ENCODE data around the gene PRKCE. TPM values are rescaled to one million over a fixed set of nuclear protein-coding genes. Genes with fewer than 3 reads are reported as not detected.

PRKCE gene
- total and polyA plus RNA-seq, 2 donors, result 3.2 to 3.3 TPM

- H3K4me1 ChIP-seq (ENCODE audit: control insufficient read depth in 2 of 2, insufficient read depth in 2 of 2, low read length in 2 of 2), result no peaks in the 10 kb centered on the region
- H3K9me3 ChIP-seq (ENCODE audit: control insufficient read depth in 2 of 2, insufficient read depth in 1 of 2, low read length in 1 of 2), result no peaks in the 10 kb centered on the region
- no peaks in the 10 kb centered on the region for H3K27me3 ChIP-seq (ENCODE audit: control insufficient read depth in 2 of 2, insufficient read depth in 1 of 2, low read length in 1 of 2)
- no peak for DNase-seq (ENCODE audit: low read depth in 6 of 9, low spot score in 9 of 9)
- WGBS, result 96% methylated on average over 1 of the region's 1 CpG
- H3K4me3 ChIP-seq (ENCODE audit: low read length in 2 of 2), result no peak overlapping the region
- no peak overlapping the region for H3K27ac ChIP-seq (ENCODE audit: low read depth in 1 of 2, low read length in 1 of 2)
- no peaks in the 10 kb centered on the region for H3K36me3 ChIP-seq (ENCODE audit: control insufficient read depth in 2 of 2, insufficient read depth in 2 of 2, low read length in 1 of 2)
These were observed 374.2 kb downstream of the PRKCE start for GRCh38 chr2:46025676-46026075.

DNA sequence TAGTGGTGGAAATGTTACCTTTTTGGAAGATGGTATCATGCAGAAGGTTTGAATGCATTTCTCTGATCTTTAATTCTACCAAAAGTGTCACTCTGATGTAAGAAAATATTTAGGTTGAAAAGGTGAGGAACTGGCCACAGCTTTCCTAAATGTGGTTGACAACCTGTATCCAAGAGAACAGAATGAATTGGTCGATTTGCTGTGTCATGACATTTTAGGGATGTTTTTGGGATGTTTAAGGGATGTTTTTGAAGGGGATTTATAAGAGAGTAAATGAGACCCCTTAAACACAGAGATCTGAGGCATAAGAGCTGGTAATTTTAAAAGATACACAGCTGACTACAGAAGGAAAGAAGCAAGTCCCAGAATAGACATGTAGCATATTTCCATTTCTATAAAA, 375.0 kb downstream of the PRKCE start:
- Histone ChIP-seq H3K4me1 (ENCODE audit: control insufficient read depth in 2 of 2, insufficient read depth in 2 of 2, low read length in 2 of 2) (no peaks in the 10 kb centered on the region), H3K4me3 (ENCODE audit: low read length in 2 of 2) (no peak overlapping the region), H3K36me3 (ENCODE audit: control insufficient read depth in 2 of 2, insufficient read depth in 2 of 2, low read length in 1 of 2) (no peaks in the 10 kb centered on the region), H3K9me3 (ENCODE audit: control insufficient read depth in 2 of 2, insufficient read depth in 1 of 2, low read length in 1 of 2) (no peaks in the 10 kb centered on the region), H3K27me3 (ENCODE audit: control insufficient read depth in 2 of 2, insufficient read depth in 1 of 2, low read length in 1 of 2) (no peaks in the 10 kb centered on the region), H3K27ac (ENCODE audit: low read depth in 1 of 2, low read length in 1 of 2) (no peak overlapping the region)
- no peak for DNase-seq (ENCODE audit: low read depth in 6 of 9, low spot score in 9 of 9)
- WGBS, result 93% methylated on average over 1 of the region's 1 CpG

DNA sequence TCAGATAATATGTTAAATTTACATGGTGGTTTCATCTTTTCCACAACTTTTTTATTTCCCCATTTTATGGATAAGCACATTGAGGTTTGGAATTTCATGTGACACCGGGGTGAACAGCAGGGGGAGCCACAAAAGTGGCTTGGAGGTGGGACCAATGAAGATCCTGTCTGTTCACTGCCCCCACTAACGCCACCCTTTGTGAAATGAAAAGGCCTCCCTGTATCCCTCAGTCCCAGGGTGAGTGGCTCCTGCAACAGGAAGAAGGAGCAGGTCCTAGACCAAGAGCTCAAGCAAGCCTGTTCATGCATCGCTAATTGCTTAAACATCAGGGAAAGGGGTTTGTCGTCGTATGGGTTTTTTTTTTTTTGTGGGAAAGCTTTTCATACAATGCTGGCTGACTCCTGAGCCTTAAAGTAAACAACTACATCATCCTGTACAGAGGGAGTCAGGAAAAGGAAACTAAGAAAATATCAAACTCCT, 377.9 kb downstream of the PRKCE start:
- Histone ChIP-seq H3K9me3 (ENCODE audit: control insufficient read depth in 2 of 2, insufficient read depth in 1 of 2, low read length in 1 of 2) (no peaks in the 10 kb centered on the region), H3K4me1 (ENCODE audit: control insufficient read depth in 2 of 2, insufficient read depth in 2 of 2, low read length in 2 of 2) (no peaks in the 10 kb centered on the region), H3K27me3 (ENCODE audit: control insufficient read depth in 2 of 2, insufficient read depth in 1 of 2, low read length in 1 of 2) (no peaks in the 10 kb centered on the region), H3K4me3 (ENCODE audit: low read length in 2 of 2) (no peak overlapping the region), H3K36me3 (ENCODE audit: control insufficient read depth in 2 of 2, insufficient read depth in 2 of 2, low read length in 1 of 2) (no peaks in the 10 kb centered on the region), H3K27ac (ENCODE audit: low read depth in 1 of 2, low read length in 1 of 2) (no peak overlapping the region)
- 84% methylated on average over 5 of the region's 5 CpGs for WGBS
- no peak for DNase-seq (ENCODE audit: low read depth in 6 of 9, low spot score in 9 of 9)

DNA sequence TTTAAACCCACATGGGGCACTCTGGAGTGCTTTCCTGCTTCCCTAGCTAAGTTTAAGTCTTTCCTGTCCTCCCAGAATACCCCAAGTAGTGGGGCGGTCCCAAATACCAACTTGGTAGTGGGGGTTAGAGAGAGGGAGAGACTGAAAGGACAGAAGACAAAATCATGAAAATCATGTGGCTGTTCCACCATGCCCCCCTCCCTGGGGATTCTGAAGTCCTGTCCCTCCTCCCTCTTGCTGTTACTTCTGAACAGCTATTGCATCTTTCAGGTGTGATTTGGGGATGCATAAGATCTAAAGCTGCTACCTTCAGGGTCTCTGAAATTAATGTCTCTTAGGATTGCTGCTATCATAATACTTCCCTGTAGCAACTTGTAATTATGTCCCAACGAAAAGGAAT, 378.9 kb downstream of the PRKCE start:
- H3K27ac ChIP-seq (ENCODE audit: low read depth in 1 of 2, low read length in 1 of 2), result no peak overlapping the region
- H3K27me3 ChIP-seq (ENCODE audit: control insufficient read depth in 2 of 2, insufficient read depth in 1 of 2, low read length in 1 of 2), result no peaks in the 10 kb centered on the region
- H3K4me1 ChIP-seq (ENCODE audit: control insufficient read depth in 2 of 2, insufficient read depth in 2 of 2, low read length in 2 of 2), result no peaks in the 10 kb centered on the region
- no peak overlapping the region for H3K4me3 ChIP-seq (ENCODE audit: low read length in 2 of 2)
- no peaks in the 10 kb centered on the region for H3K36me3 ChIP-seq (ENCODE audit: control insufficient read depth in 2 of 2, insufficient read depth in 2 of 2, low read length in 1 of 2)
- over 99% methylated on average over 2 of the region's 2 CpGs for WGBS
- no peak for DNase-seq (ENCODE audit: low read depth in 6 of 9, low spot score in 9 of 9)
- no peaks in the 10 kb centered on the region for H3K9me3 ChIP-seq (ENCODE audit: control insufficient read depth in 2 of 2, insufficient read depth in 1 of 2, low read length in 1 of 2)

DNA sequence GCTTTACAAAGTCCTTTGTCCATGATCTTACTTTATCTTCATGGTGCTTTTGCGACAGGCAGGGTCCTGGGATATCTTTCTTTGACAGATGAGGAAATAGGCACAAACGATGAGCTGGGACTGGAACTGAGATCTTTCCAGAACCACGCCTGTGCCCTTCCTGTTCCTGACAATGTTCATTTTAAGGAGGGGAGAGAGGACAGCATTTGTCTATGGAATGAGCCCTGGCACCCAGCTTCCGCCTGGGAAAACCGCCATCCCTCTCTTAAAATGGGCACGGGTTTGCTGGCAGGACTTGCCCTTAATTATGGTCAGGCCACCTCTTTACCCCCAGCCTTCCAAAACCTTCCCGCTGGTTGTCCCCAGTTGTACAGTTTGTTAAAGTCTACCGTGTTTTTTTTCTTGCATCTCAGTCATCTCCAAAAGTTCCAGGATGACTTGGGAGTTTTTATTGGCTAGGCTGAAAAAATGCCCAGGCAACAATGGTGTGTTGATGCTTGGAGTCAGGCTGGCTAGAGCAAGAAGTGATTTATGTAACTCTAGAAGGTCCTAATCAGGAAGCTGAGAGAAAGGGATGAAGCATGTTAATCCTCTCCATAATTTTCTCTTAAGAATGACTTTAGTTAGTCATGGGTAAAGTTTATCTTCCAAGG, 380.8 kb downstream of the PRKCE start:
- no peak overlapping the region for H3K4me3 ChIP-seq (ENCODE audit: low read length in 2 of 2)
- 95% methylated on average over 8 of the region's 8 CpGs for WGBS
- no peaks in the 10 kb centered on the region for H3K4me1 ChIP-seq (ENCODE audit: control insufficient read depth in 2 of 2, insufficient read depth in 2 of 2, low read length in 2 of 2)
- no peak overlapping the region for H3K27ac ChIP-seq (ENCODE audit: low read depth in 1 of 2, low read length in 1 of 2)
- DNase-seq (ENCODE audit: low read depth in 6 of 9, low spot score in 9 of 9), result no peak
- no peaks in the 10 kb centered on the region for H3K9me3 ChIP-seq (ENCODE audit: control insufficient read depth in 2 of 2, insufficient read depth in 1 of 2, low read length in 1 of 2)
- H3K36me3 ChIP-seq (ENCODE audit: control insufficient read depth in 2 of 2, insufficient read depth in 2 of 2, low read length in 1 of 2), result no peaks in the 10 kb centered on the region
- no peaks in the 10 kb centered on the region for H3K27me3 ChIP-seq (ENCODE audit: control insufficient read depth in 2 of 2, insufficient read depth in 1 of 2, low read length in 1 of 2)

GRCh38 chr2:46032996-46033395, 381.5 kb downstream of the PRKCE start:
- 98% methylated on average over 5 of the region's 5 CpGs for WGBS
- H3K9me3 ChIP-seq (ENCODE audit: control insufficient read depth in 2 of 2, insufficient read depth in 1 of 2, low read length in 1 of 2), result no peaks in the 10 kb centered on the region
- H3K27me3 ChIP-seq (ENCODE audit: control insufficient read depth in 2 of 2, insufficient read depth in 1 of 2, low read length in 1 of 2), result no peaks in the 10 kb centered on the region
- no peaks in the 10 kb centered on the region for H3K4me1 ChIP-seq (ENCODE audit: control insufficient read depth in 2 of 2, insufficient read depth in 2 of 2, low read length in 2 of 2)
- H3K27ac ChIP-seq (ENCODE audit: low read depth in 1 of 2, low read length in 1 of 2), result no peak overlapping the region
- no peaks in the 10 kb centered on the region for H3K36me3 ChIP-seq (ENCODE audit: control insufficient read depth in 2 of 2, insufficient read depth in 2 of 2, low read length in 1 of 2)
- no peak overlapping the region for H3K4me3 ChIP-seq (ENCODE audit: low read length in 2 of 2)
- DNase-seq (ENCODE audit: low read depth in 6 of 9, low spot score in 9 of 9), result no peak

GRCh38 chr2:46034535-46034934, 383.1 kb downstream of the PRKCE start:
- Histone ChIP-seq H3K9me3 (ENCODE audit: control insufficient read depth in 2 of 2, insufficient read depth in 1 of 2, low read length in 1 of 2) (no peaks in the 10 kb centered on the region), H3K36me3 (ENCODE audit: control insufficient read depth in 2 of 2, insufficient read depth in 2 of 2, low read length in 1 of 2) (no peaks in the 10 kb centered on the region), H3K4me3 (ENCODE audit: low read length in 2 of 2) (no peak overlapping the region), H3K4me1 (ENCODE audit: control insufficient read depth in 2 of 2, insufficient read depth in 2 of 2, low read length in 2 of 2) (no peaks in the 10 kb centered on the region), H3K27me3 (ENCODE audit: control insufficient read depth in 2 of 2, insufficient read depth in 1 of 2, low read length in 1 of 2) (no peaks in the 10 kb centered on the region), H3K27ac (ENCODE audit: low read depth in 1 of 2, low read length in 1 of 2) (no peak overlapping the region)
- WGBS, result 98% methylated on average over 5 of the region's 5 CpGs
- DNase-seq (ENCODE audit: low read depth in 6 of 9, low spot score in 9 of 9), result no peak

GRCh38 chr2:46036929-46037328, 385.5 kb downstream of the PRKCE start:
- Histone ChIP-seq H3K36me3 (ENCODE audit: control insufficient read depth in 2 of 2, insufficient read depth in 2 of 2, low read length in 1 of 2) (no peaks in the 10 kb centered on the region), H3K4me3 (ENCODE audit: low read length in 2 of 2) (no peak overlapping the region), H3K27me3 (ENCODE audit: control insufficient read depth in 2 of 2, insufficient read depth in 1 of 2, low read length in 1 of 2) (no peaks in the 10 kb centered on the region), H3K27ac (ENCODE audit: low read depth in 1 of 2, low read length in 1 of 2) (no peak overlapping the region), H3K9me3 (ENCODE audit: control insufficient read depth in 2 of 2, insufficient read depth in 1 of 2, low read length in 1 of 2) (no peaks in the 10 kb centered on the region), H3K4me1 (ENCODE audit: control insufficient read depth in 2 of 2, insufficient read depth in 2 of 2, low read length in 2 of 2) (no peaks in the 10 kb centered on the region)
- 96% methylated on average over 7 of the region's 7 CpGs for WGBS
- DNase-seq (ENCODE audit: low read depth in 6 of 9, low spot score in 9 of 9), result no peak

DNA sequence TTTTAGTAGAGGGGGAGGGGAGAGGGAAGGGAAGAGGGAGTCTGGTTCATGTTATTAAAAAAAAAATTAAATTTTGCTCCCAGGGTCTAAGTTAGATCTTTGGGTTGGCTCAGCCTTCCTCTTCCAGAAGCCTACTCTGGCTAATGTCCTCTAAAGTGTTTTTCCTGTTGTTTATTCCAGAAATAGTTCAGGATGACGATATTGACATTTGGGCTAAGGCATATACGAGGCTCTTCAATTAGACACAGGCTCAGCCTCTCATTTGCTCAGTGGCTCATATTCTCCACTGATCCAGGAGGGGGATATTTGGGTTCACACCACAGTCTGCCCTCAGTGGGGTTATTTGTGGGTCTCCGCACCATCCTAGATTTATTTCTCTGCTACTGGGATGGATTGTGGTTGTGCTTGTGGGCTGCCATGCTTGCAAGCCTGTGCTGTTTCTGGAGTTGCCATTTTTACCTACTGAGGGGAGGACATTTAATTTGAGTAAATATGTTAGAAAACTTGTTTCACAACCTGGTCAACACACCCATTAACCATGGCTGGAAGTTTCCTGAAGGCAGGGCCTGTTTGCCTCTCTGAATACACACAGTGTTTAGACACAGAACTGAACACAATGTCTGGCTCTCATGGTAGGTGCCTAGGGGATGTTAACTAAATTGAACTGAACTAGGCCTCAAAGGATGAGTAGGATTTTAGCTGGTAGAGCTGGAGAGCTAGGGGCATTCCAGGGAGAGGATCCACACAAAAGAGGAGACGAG, 388.2 kb downstream of the PRKCE start:
- DNase-seq (ENCODE audit: low read depth in 6 of 9, low spot score in 9 of 9), result no peak
- H3K4me3 ChIP-seq (ENCODE audit: low read length in 2 of 2), result no peak overlapping the region
- H3K9me3 ChIP-seq (ENCODE audit: control insufficient read depth in 2 of 2, insufficient read depth in 1 of 2, low read length in 1 of 2), result no peaks in the 10 kb centered on the region
- H3K36me3 ChIP-seq (ENCODE audit: control insufficient read depth in 2 of 2, insufficient read depth in 2 of 2, low read length in 1 of 2), result no peaks in the 10 kb centered on the region
- H3K27ac ChIP-seq (ENCODE audit: low read depth in 1 of 2, low read length in 1 of 2), result no peak overlapping the region
- no peaks in the 10 kb centered on the region for H3K4me1 ChIP-seq (ENCODE audit: control insufficient read depth in 2 of 2, insufficient read depth in 2 of 2, low read length in 2 of 2)
- no peaks in the 10 kb centered on the region for H3K27me3 ChIP-seq (ENCODE audit: control insufficient read depth in 2 of 2, insufficient read depth in 1 of 2, low read length in 1 of 2)
- 95% methylated on average over 4 of the region's 4 CpGs for WGBS
